Heart left ventricle (tissue), 16 donors: Measurements from ENCODE around the gene CALHM1. TPM values are rescaled to one million over a fixed set of nuclear protein-coding genes. Genes with fewer than 3 reads are reported as not detected.

Experiments used
- ATAC-seq, 4 donors: fragments of 200-7000 bp; cut with Tn5 transposase; one replicate each; pipeline ENCODE4 v1.9.1; 2020 to 2022; ENCODE audit warnings: moderate library complexity in 4 of 4, mild to moderate bottlenecking in 3 of 4, moderate number of reproducible peaks in 1 of 4
- DNase-seq, 5 donors: peaks; one replicate each; pipeline ENCODE4 v3.0.0-alpha.2; 2020
- H3K27ac ChIP-seq, 12 donors: fragments of 200-600 bp; sonication (generic) in 4 of 12; one replicate each; pipeline versions ENCODE4 v1.5.0 to v1.8.0; 2016 to 2022; ENCODE audit warnings: mild to moderate bottlenecking in 2 of 12
- H3K27me3 ChIP-seq, 9 donors: fragments of 200-600 bp; sonication (generic) in 2 of 9; one replicate each; pipeline versions ENCODE4 v1.5.1 to v1.8.0; 2016 to 2022; ENCODE audit warnings: mild to moderate bottlenecking in 3 of 9
- H3K36me3 ChIP-seq, 9 donors: fragments of 200-600 bp; sonication (generic) in 2 of 9; one replicate each; pipeline versions ENCODE4 v1.5.0 to v1.8.0; 2018 to 2022; ENCODE audit warnings: mild to moderate bottlenecking in 2 of 9
- H3K4me1 ChIP-seq, 12 donors: fragments of 200-600 bp; sonication (generic) in 4 of 12; one replicate each; pipeline versions ENCODE4 v1.5.0 to v1.8.0; 2016 to 2022; ENCODE audit warnings: mild to moderate bottlenecking in 3 of 12
- H3K4me3 ChIP-seq, 12 donors: fragments of 200-600 bp; sonication (generic) in 4 of 12; one replicate each; pipeline versions ENCODE4 v1.5.0 to v1.8.0; 2017 to 2022; ENCODE audit warnings: mild to moderate bottlenecking in 9 of 12, moderate library complexity in 4 of 12
- H3K9me3 ChIP-seq, 12 donors: fragments of 200-600 bp; sonication (generic) in 4 of 12; one replicate each; pipeline versions ENCODE4 v1.5.0 to v1.8.0; 2016 to 2022; ENCODE audit warnings: mild to moderate bottlenecking in 1 of 12
- POLR2A ChIP-seq, 2 donors: fragments of 450-650 bp; IDR thresholded peaks; one replicate each; pipeline ENCODE4 v1.6.1; 2017; ENCODE audit warnings: antibody characterized with exemption in 2 of 2, mild to moderate bottlenecking in 2 of 2, moderate library complexity in 2 of 2
- WGBS, 4 donors: extraction: QIAGEN DNeasy Blood & Tissue Kit in 2 of 4; methylation state at CpG; one replicate each; pipeline versions ENCODE4 v1.1.5 to v1.1.7; 2013 to 2018; 5-methylcytosine and 5-hydroxymethylcytosine counted together
- intact Hi-C, 10 donors: fragments of 100-400 bp; cut with DNase I; formaldehyde crosslinking; loops; one replicate each; pipeline versions ENCODE4 v1.11.1 to v1.14.2; 2022
- polyA plus RNA-seq, 2 donors: library from polyadenylated mRNA; stranded (reverse); fragments of 200-250 nt; gene quantifications; one replicate each; pipeline ENCODE4 v1.2.3, GENCODE V29; 2013
- total RNA-seq, 9 donors: library from RNA; depleted of rRNA in 2 of 9; stranded (reverse); fragments of >200 nt in 2 of 9; fragmentation: NEBNext Ultra II Directional in 3 of 9; extraction: Animal tissue kit (Norgen Biotek cat#: 25700) in 3 of 9; gene quantifications; one replicate each; pipeline versions ENCODE4 v1.1.0 to v1.2.4, GENCODE V29; 2016 to 2023
- TF ChIP-seq, protein P1 (sequence below), 12 donors: fragments of 200-600 bp; sonication (generic) in 4 of 12; IDR thresholded peaks; one replicate each; pipeline versions ENCODE4 v1.5.0 to v1.8.0; 2018 to 2022; ENCODE audit warnings: antibody characterized with exemption in 12 of 12, mild to moderate bottlenecking in 5 of 12
- donor health status: ischemic (EF 13 %, LVEDD 7.1; RV severe dilation, severe dysfunction).
- donor health status: healthy with polysubstance abuse.
- donor health status: DM: no; HTN: yes; CAD: no.
- donor health status: DM: no; HTN: no; CAD: no.
- donor health status: ischemic (EF 25% LVEDD 6.9; RV normal size, moderate dysfunction).
- donor health status: ischemic (EF 25% LVEDD 5.7; RV mildly dilated, moderate dysfunction).
- donor health status: healthy.
- donor health status: DM: yes; HTN: yes; CAD: no.
- donor health status: ischemic (EF 35%, LVEDD 5.7; RV mildly dilated, moderate dysfunction).
- donor health status: nonischemic (EF 11% LVEDD 7.7; RV severe dilation, severe dysfunction).
- donor health status: DM: yes; HTN: yes; CAD: no.
- donor health status: PGD.
- donor health status: ischemic (EF 29% LVEDD 5.4; RV normal size, mild dysfunction).
- donor health status: nonischemic (EF 23%, LVEDD 6.1; RV moderate dilation, normal function).

Gene CALHM1
- total and polyA plus RNA-seq, 11 donors = not detected

DNA sequence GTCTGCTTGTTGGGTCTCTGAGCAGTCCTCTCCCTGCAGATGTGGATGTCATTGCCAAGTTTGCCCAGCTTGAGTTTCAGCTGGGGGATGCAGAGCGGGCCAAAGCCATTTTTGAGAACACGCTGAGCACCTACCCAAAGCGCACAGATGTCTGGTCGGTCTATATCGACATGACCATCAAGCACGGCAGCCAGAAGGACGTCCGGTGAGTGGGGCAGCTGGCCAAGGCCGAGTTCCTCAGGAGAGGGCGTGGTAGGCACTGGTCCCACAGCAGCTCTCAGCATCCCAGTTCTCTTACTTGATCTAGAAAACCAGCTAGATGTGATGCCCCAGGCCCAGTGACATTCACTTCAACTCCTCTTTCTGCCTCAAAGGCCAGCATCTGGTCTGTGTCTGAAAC is 14.2 kb downstream of the CALHM1 start:
- intact Hi-C loops = no loop called here
- DNase-seq (peak in 2 of 5 donors; percentile 41 to 52), ATAC-seq (peak in 1 of 4 donors; percentile 29)
- WGBS, 4 donors = 65 to 77% (median 73%) methylated on average over 10 of the region's 10 CpGs
- no peaks in the 10 kb centered on the region for H3K9me3 ChIP-seq
- peaks cover 0 to 99% (median 93%) of the 10 kb centered on the region in 9 donors for H3K36me3 ChIP-seq
- TF ChIP-seq, protein P1, sequence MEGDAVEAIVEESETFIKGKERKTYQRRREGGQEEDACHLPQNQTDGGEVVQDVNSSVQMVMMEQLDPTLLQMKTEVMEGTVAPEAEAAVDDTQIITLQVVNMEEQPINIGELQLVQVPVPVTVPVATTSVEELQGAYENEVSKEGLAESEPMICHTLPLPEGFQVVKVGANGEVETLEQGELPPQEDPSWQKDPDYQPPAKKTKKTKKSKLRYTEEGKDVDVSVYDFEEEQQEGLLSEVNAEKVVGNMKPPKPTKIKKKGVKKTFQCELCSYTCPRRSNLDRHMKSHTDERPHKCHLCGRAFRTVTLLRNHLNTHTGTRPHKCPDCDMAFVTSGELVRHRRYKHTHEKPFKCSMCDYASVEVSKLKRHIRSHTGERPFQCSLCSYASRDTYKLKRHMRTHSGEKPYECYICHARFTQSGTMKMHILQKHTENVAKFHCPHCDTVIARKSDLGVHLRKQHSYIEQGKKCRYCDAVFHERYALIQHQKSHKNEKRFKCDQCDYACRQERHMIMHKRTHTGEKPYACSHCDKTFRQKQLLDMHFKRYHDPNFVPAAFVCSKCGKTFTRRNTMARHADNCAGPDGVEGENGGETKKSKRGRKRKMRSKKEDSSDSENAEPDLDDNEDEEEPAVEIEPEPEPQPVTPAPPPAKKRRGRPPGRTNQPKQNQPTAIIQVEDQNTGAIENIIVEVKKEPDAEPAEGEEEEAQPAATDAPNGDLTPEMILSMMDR (IDR thresholded peaks at IDR 0.05) = no peak
- TF ChIP-seq POLR2A (IDR thresholded peaks at IDR 0.05) = no peak
- H3K27me3 ChIP-seq = no peaks in the 10 kb centered on the region
- peak overlapping the region in 6 of 12 donors; percentile 69 to 92 (median 86) for H3K27ac ChIP-seq
- peaks cover 4 to 81% (median 71%) of the 10 kb centered on the region in 12 donors for H3K4me1 ChIP-seq
- H3K4me3 ChIP-seq = no peak overlapping the region

DNA sequence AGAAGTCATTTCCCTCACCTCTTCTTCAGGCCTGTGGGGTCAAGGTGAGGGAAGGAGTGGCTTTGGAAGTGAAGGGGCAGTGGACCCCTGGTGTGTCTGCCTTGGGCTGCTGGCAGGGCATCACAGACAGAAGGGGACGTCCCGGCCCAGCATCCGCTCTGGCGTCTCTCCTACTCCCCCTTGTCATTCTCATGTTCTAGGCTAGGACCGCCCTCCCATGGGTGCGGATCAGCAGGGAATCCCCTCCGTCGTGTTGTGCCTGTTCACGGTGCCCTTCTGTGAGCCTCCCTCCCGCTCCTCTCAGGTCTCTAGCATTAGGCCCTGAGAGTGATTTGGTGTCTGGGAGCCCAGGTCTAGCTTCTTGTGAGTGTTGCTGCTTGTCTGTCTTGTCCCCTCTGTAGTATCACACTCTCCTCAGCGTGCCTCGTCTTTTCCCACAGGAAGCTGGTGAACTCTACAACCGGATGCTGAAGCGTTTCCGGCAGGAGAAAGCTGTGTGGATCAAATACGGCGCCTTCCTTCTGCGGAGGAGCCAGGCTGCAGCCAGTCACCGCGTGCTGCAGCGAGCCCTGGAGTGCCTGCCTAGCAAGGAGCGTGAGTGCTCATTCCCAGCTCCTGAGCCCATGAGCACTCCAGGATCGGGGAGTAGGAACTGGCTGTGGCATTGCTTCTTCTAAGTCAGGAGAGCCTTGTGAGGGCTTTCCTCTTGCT is 15.1 kb downstream of the CALHM1 start:
- Histone ChIP-seq H3K27ac (peak overlapping the region in 3 of 12 donors; percentile 22 to 92 (median 43)), H3K4me1 (peaks cover 4 to 72% (median 62%) of the 10 kb centered on the region in 12 donors)
- WGBS, 4 donors = 74 to 88% (median 77%) methylated on average over 22 to 23 of the region's 23 CpGs

DNA sequence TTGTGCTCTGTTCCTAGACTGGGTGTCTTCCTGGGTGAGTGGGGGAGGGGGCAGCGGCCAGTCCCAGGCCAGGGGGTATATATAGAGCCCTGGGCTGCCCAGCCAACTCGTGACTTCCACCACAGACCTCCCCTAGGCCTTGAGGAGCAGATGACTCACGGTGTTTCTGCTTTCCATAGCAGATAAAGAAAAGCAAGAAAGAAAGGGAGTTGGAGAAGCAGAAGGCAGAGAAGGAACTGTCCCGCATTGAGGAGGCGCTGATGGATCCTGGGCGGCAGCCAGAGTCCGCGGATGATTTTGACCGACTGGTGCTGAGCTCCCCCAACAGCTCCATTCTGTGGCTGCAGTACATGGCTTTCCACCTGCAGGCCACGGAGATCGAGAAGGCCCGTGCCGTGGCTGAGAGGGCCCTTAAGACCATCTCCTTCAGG is 16.7 kb downstream of the CALHM1 start:
- Histone ChIP-seq H3K4me1 (peaks cover 4 to 56% (median 47%) of the 10 kb centered on the region in 12 donors), H3K36me3 (peaks cover 0 to 99% (median 92%) of the 10 kb centered on the region in 9 donors), H3K4me3 (no peak overlapping the region), H3K27ac (peak overlapping the region in 9 of 12 donors; percentile 12 to 75 (median 34)), H3K27me3 (no peaks in the 10 kb centered on the region), H3K9me3 (no peaks in the 10 kb centered on the region)
- intact Hi-C loops = no loop called here
- ATAC-seq (peak; percentile 35 to 60 (median 50)), DNase-seq (peak in 4 of 5 donors; percentile 42 to 72 (median 54))
- TF ChIP-seq POLR2A (IDR thresholded peaks at IDR 0.05) = no peak
- TF ChIP-seq, protein P1 (IDR thresholded peaks at IDR 0.05) = no peak
- 53 to 63% (median 59%) methylated on average over 13 of the region's 13 CpGs for whole genome bisulfite sequencing, 4 donors

More for the DNA sequence above, 15.1 kb downstream of the CALHM1 start:
- Histone ChIP-seq H3K36me3 (peaks cover 0 to 99% (median 92%) of the 10 kb centered on the region in 9 donors), H3K27me3 (no peaks in the 10 kb centered on the region), H3K9me3 (no peaks in the 10 kb centered on the region), H3K4me3 (no peak overlapping the region)
- no peak for TF ChIP-seq POLR2A (IDR thresholded peaks at IDR 0.05)
- TF ChIP-seq, protein P1 (IDR thresholded peaks at IDR 0.05) = no peak
- DNase-seq = peak in 1 of 5 donors; percentile 35
- peak in 1 of 4 donors; percentile 20 for ATAC-seq
- intact Hi-C loops = no loop called here

DNA sequence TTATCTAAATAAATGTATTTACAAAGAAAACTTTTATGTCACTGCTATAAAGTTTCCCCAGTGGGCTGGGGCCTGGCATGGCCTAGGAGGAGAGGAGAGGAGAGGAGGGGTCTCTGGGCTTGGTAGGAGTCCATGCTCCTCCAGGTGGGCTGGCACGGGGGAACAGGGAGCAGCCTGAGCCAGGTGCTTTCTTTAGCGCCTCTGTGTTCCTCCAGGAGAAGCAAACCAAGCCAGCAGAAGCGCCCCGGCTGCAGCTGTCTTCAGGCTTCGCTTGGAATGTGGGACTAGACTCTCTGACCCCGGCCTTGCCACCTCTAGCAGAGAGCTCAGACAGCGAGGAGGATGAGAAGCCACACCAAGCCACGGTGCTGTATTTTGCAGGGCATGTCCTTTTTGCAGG is 17.1 kb downstream of the CALHM1 start:
- Histone ChIP-seq H3K27me3 (no peaks in the 10 kb centered on the region), H3K4me3 (no peak overlapping the region), H3K36me3 (peaks cover 0 to 99% (median 92%) of the 10 kb centered on the region in 9 donors), H3K4me1 (peaks cover 4 to 52% (median 42%) of the 10 kb centered on the region in 12 donors), H3K27ac (peak overlapping the region in 7 of 12 donors; percentile 12 to 75 (median 34)), H3K9me3 (no peaks in the 10 kb centered on the region)
- TF ChIP-seq POLR2A (IDR thresholded peaks at IDR 0.05) = no peak
- TF ChIP-seq, protein P1 (IDR thresholded peaks at IDR 0.05) = no peak
- intact Hi-C loops = no loop called here
- 76 to 90% (median 84%) methylated on average over 8 of the region's 8 CpGs for WGBS, 4 donors
- DNase-seq (no peak), ATAC-seq (no peak)
